ENCODE data around the gene CHST14.
A peak's percentile ranks its signal among the peaks of the same experiment; 100 is the strongest.

CHST14 gene

DNA sequence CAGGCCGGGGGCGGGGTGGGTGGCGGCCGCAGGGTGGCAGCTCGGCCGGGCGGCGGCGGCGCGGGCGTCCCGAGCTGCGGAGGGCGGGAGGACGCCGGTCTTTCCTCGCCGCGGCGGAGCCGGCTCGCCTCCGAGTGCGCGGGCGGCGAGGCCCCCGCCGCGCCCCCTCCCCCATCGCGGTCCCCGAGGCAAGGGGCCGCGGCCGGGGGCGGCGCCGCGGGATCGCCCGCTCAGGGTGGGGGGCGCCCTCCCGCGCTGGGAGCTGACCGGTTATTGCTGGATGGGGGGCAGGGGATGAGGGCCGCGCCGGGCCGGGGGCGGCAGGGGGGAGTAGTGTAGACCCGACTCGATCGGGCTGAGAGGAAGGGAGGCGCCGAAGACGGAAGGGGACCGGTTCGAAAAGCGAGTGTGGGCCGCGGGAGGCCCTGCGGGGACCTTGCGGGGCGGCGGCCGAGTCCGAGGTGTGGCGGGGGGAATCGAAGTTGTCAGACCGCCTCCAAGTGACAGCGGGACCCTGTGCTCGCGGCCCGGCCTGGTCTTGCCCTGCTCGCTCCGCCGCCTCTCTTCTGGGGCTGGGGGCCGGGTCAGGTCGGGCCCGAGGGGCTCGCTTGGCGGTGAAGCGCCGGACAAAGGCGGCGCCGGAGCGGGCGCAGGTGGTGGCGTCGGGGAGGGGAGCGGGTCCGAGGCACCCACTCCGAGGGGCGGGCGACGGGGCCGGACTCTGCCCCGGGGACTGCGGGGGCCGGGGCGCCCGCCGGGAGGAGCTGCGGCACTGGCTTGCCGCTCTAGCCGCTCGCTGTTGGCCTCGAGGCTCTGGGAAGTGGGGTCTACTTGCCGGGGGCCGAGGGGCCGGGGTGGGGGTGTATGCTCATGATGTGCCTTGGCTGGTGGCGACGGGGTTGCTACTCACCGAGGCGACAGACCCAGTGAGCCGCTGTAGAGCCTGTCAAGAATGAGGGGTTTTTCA, 28.9 kb upstream of the CHST14 start:
- Histone ChIP-seq H3K9me3 (ENCODE audit: control insufficient read depth, low read length) (no peaks in the 10 kb centered on the region), H3K27ac (ENCODE audit: insufficient read depth, low read length, poor library complexity, severe bottlenecking) (peak overlapping the region; percentile 43), H3K36me3 (ENCODE audit: control insufficient read depth, insufficient read depth, low read length) (no peaks in the 10 kb centered on the region), H3K4me3 (ENCODE audit: insufficient read depth, low read depth, low read length, poor library complexity, severe bottlenecking) (peak overlapping the region; percentile 68), H3K4me1 (ENCODE audit: control insufficient read depth, insufficient read depth, low read length, poor library complexity, severe bottlenecking) (peaks cover 35% of the 10 kb centered on the region), H3K27me3 (replicated peaks; ENCODE audit: control insufficient read depth, insufficient read depth, low read length, poor library complexity, severe bottlenecking) (peaks cover 7% of the 10 kb centered on the region)
- DNase-seq = no peak

DNA sequence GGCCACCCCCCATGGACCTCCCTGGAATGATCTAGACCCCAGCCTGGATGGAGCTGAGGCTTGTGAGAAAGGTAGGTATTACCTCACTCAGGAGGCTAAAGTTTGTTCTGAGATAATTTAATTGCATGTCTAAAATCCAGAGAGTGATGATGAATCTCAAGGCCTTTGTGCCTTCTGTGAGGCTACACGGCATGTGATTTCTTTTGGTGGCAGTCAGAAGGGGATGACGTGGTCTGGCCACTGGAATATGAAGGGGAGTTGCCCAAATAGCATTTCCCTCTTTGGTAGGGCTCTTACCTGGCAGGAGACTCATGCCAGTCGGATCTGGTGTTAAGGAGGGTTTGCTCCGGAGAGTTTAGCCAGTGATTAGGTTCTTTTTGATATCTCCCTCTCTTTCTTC, 27.5 kb upstream of the CHST14 start:
- H3K36me3 ChIP-seq (ENCODE audit: control insufficient read depth, insufficient read depth, low read length) = no peaks in the 10 kb centered on the region
- H3K4me3 ChIP-seq (ENCODE audit: insufficient read depth, low read depth, low read length, poor library complexity, severe bottlenecking) = no peak overlapping the region
- peaks cover 27% of the 10 kb centered on the region for H3K4me1 ChIP-seq (ENCODE audit: control insufficient read depth, insufficient read depth, low read length, poor library complexity, severe bottlenecking)
- H3K27me3 ChIP-seq (replicated peaks; ENCODE audit: control insufficient read depth, insufficient read depth, low read length, poor library complexity, severe bottlenecking) = no peaks in the 10 kb centered on the region
- DNase-seq = no peak
- H3K27ac ChIP-seq (ENCODE audit: insufficient read depth, low read length, poor library complexity, severe bottlenecking) = no peak overlapping the region
- no peaks in the 10 kb centered on the region for H3K9me3 ChIP-seq (ENCODE audit: control insufficient read depth, low read length)

- Histone ChIP-seq H3K36me3 (ENCODE audit: control insufficient read depth, insufficient read depth, low read length) (no peaks in the 10 kb centered on the region), H3K27ac (ENCODE audit: insufficient read depth, low read length, poor library complexity, severe bottlenecking) (no peak overlapping the region), H3K9me3 (ENCODE audit: control insufficient read depth, low read length) (no peaks in the 10 kb centered on the region), H3K4me1 (ENCODE audit: control insufficient read depth, insufficient read depth, low read length, poor library complexity, severe bottlenecking) (peaks cover 27% of the 10 kb centered on the region), H3K27me3 (replicated peaks; ENCODE audit: control insufficient read depth, insufficient read depth, low read length, poor library complexity, severe bottlenecking) (no peaks in the 10 kb centered on the region), H3K4me3 (ENCODE audit: insufficient read depth, low read depth, low read length, poor library complexity, severe bottlenecking) (no peak overlapping the region)
- DNase-seq = no peak
Measured at GRCh38 chr15:40443846-40444245, 26.9 kb upstream of the CHST14 start.

DNA sequence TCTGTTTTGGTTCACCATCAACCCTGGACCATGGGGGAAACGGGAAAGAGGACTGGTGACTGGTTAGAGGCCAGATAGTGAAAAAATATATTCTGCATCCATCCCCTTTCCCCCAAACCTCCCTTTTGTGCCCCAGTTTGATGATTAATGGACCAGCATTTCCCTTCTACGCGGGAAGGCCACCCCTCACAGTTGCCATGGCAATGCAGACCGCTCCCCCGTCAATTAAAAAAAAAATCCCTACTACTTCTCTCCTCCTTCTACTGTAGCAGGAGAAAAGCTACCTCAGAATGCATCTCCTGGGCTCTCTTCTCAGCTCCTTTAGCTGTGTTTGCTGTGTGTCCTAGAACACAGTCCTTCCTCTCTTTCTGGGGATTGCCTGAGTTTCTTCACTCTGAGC, 26.0 kb upstream of the CHST14 start:
- Histone ChIP-seq H3K4me3 (ENCODE audit: insufficient read depth, low read depth, low read length, poor library complexity, severe bottlenecking) (no peak overlapping the region), H3K9me3 (ENCODE audit: control insufficient read depth, low read length) (no peaks in the 10 kb centered on the region), H3K27me3 (replicated peaks; ENCODE audit: control insufficient read depth, insufficient read depth, low read length, poor library complexity, severe bottlenecking) (no peaks in the 10 kb centered on the region), H3K4me1 (ENCODE audit: control insufficient read depth, insufficient read depth, low read length, poor library complexity, severe bottlenecking) (peaks cover 22% of the 10 kb centered on the region), H3K27ac (ENCODE audit: insufficient read depth, low read length, poor library complexity, severe bottlenecking) (no peak overlapping the region), H3K36me3 (ENCODE audit: control insufficient read depth, insufficient read depth, low read length) (no peaks in the 10 kb centered on the region)
- no peak for DNase-seq

GRCh38 chr15:40445421-40445922, 25.3 kb upstream of the CHST14 start:
- H3K36me3 ChIP-seq (ENCODE audit: control insufficient read depth, insufficient read depth, low read length) = no peaks in the 10 kb centered on the region
- DNase-seq = no peak
- no peaks in the 10 kb centered on the region for H3K9me3 ChIP-seq (ENCODE audit: control insufficient read depth, low read length)
- no peak overlapping the region for H3K27ac ChIP-seq (ENCODE audit: insufficient read depth, low read length, poor library complexity, severe bottlenecking)
- peaks cover 15% of the 10 kb centered on the region for H3K4me1 ChIP-seq (ENCODE audit: control insufficient read depth, insufficient read depth, low read length, poor library complexity, severe bottlenecking)
- H3K4me3 ChIP-seq (ENCODE audit: insufficient read depth, low read depth, low read length, poor library complexity, severe bottlenecking) = no peak overlapping the region
- H3K27me3 ChIP-seq (replicated peaks; ENCODE audit: control insufficient read depth, insufficient read depth, low read length, poor library complexity, severe bottlenecking) = no peaks in the 10 kb centered on the region

GRCh38 chr15:40446144-40446543, 24.6 kb upstream of the CHST14 start:
- no peaks in the 10 kb centered on the region for H3K9me3 ChIP-seq (ENCODE audit: control insufficient read depth, low read length)
- no peak for DNase-seq
- H3K27ac ChIP-seq (ENCODE audit: insufficient read depth, low read length, poor library complexity, severe bottlenecking) = no peak overlapping the region
- no peaks in the 10 kb centered on the region for H3K27me3 ChIP-seq (replicated peaks; ENCODE audit: control insufficient read depth, insufficient read depth, low read length, poor library complexity, severe bottlenecking)
- no peaks in the 10 kb centered on the region for H3K36me3 ChIP-seq (ENCODE audit: control insufficient read depth, insufficient read depth, low read length)
- H3K4me1 ChIP-seq (ENCODE audit: control insufficient read depth, insufficient read depth, low read length, poor library complexity, severe bottlenecking) = peaks cover 16% of the 10 kb centered on the region
- H3K4me3 ChIP-seq (ENCODE audit: insufficient read depth, low read depth, low read length, poor library complexity, severe bottlenecking) = no peak overlapping the region

DNA sequence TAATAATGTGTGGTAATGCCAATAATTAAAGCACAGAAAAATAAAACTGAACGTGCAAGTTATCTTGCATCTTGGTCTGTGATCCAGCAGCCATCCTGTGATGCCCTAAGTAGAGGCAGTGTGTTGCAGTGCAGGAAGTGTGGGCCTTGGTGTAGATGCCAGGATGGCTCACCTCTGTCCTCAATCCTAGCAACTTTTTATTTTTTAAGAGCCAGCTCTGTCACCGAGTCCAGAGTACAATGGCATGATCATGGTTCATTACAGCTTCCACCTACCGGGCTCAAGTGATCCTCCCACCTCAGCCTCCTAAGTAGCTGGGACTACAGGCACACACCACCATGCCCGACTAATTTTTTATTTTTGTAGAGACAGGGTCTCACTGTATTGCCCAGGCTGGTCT, 22.4 kb upstream of the CHST14 start:
- H3K4me1 ChIP-seq (ENCODE audit: control insufficient read depth, insufficient read depth, low read length, poor library complexity, severe bottlenecking) = peaks cover 27% of the 10 kb centered on the region
- H3K9me3 ChIP-seq (ENCODE audit: control insufficient read depth, low read length) = no peaks in the 10 kb centered on the region
- H3K4me3 ChIP-seq (ENCODE audit: insufficient read depth, low read depth, low read length, poor library complexity, severe bottlenecking) = no peak overlapping the region
- no peak for DNase-seq
- no peak overlapping the region for H3K27ac ChIP-seq (ENCODE audit: insufficient read depth, low read length, poor library complexity, severe bottlenecking)
- no peaks in the 10 kb centered on the region for H3K36me3 ChIP-seq (ENCODE audit: control insufficient read depth, insufficient read depth, low read length)
- H3K27me3 ChIP-seq (replicated peaks; ENCODE audit: control insufficient read depth, insufficient read depth, low read length, poor library complexity, severe bottlenecking) = no peaks in the 10 kb centered on the region

DNA sequence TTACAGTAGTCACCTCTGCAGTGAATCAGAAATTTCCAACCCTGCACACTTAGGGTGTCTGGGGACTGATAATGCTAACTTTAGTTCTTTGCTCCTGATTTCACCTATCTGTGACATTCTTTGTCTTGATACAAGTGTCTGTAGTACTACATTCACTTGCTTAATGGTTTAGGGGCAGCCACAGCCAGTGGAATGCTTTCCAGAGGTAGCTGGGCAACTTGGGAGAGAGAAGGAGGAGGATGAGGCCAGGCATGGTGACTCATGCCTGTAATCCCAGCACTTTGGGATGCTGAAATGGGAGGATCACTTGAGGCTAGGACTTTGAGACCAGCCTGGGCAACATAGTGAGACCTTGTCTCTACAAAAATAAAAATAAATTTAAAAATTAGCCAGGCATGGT, 21.5 kb upstream of the CHST14 start:
- Histone ChIP-seq H3K27me3 (replicated peaks; ENCODE audit: control insufficient read depth, insufficient read depth, low read length, poor library complexity, severe bottlenecking) (no peaks in the 10 kb centered on the region), H3K27ac (ENCODE audit: insufficient read depth, low read length, poor library complexity, severe bottlenecking) (no peak overlapping the region), H3K9me3 (ENCODE audit: control insufficient read depth, low read length) (no peaks in the 10 kb centered on the region), H3K4me1 (ENCODE audit: control insufficient read depth, insufficient read depth, low read length, poor library complexity, severe bottlenecking) (peaks cover 29% of the 10 kb centered on the region), H3K4me3 (ENCODE audit: insufficient read depth, low read depth, low read length, poor library complexity, severe bottlenecking) (no peak overlapping the region), H3K36me3 (ENCODE audit: control insufficient read depth, insufficient read depth, low read length) (no peaks in the 10 kb centered on the region)
- DNase-seq = no peak

DNA sequence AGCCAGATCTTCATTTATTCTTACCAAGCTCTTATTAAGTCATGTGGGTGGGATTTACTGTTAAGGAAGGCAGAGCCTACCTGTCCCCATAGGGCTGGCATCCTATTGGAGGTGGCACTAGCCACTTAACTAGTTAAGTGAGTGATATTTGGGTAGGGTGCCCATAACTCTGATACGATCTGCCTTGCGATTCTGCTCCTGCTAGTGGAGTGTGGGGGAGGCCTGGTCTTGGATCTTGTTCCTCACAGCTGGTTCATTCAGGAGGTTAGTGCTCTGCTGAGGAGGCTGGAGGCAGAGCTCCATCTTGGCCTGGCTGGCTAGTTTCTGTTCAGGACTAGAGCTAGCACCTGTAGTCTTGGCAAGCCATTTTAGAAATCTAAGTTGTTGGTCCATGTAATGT, 20.7 kb upstream of the CHST14 start:
- no peak for DNase-seq
- H3K27ac ChIP-seq (ENCODE audit: insufficient read depth, low read length, poor library complexity, severe bottlenecking) = no peak overlapping the region
- no peaks in the 10 kb centered on the region for H3K27me3 ChIP-seq (replicated peaks; ENCODE audit: control insufficient read depth, insufficient read depth, low read length, poor library complexity, severe bottlenecking)
- H3K36me3 ChIP-seq (ENCODE audit: control insufficient read depth, insufficient read depth, low read length) = no peaks in the 10 kb centered on the region
- H3K9me3 ChIP-seq (ENCODE audit: control insufficient read depth, low read length) = no peaks in the 10 kb centered on the region
- peaks cover 36% of the 10 kb centered on the region for H3K4me1 ChIP-seq (ENCODE audit: control insufficient read depth, insufficient read depth, low read length, poor library complexity, severe bottlenecking)
- H3K4me3 ChIP-seq (ENCODE audit: insufficient read depth, low read depth, low read length, poor library complexity, severe bottlenecking) = no peak overlapping the region

DNA sequence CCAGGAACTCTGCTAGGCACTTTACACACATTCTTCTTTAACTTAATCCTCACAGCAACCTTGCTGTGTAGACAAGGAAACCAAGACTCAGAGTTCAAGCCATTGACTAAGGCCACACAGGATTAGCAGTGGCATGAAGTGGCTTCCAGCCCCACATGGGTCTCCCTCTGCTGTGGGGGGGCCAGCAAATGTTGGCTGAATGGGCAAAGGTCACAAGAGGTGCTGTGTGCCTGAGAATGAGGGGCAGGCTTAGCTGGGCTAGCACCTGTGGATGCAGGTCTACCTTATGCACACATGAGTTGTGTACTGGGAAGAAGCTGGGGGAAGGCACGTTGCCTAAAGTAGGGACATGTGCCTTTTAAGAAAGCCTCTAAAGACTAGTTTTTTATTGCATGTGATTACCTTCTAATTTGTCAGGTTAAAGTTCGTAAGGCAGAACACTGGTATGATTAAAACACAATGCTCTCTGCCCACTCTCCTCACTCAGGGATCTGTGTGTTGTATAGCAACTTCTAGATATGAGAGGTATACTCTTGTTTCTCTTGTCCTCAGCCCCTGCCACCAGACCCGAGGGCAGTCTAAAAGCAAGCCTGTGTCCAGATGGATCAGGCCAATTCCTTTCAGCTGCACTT, 19.1 kb upstream of the CHST14 start:
- H3K27ac ChIP-seq (ENCODE audit: insufficient read depth, low read length, poor library complexity, severe bottlenecking) = peak overlapping the region; percentile 20
- no peaks in the 10 kb centered on the region for H3K27me3 ChIP-seq (replicated peaks; ENCODE audit: control insufficient read depth, insufficient read depth, low read length, poor library complexity, severe bottlenecking)
- DNase-seq = no peak
- no peaks in the 10 kb centered on the region for H3K9me3 ChIP-seq (ENCODE audit: control insufficient read depth, low read length)
- H3K4me3 ChIP-seq (ENCODE audit: insufficient read depth, low read depth, low read length, poor library complexity, severe bottlenecking) = no peak overlapping the region
- peaks cover 52% of the 10 kb centered on the region for H3K4me1 ChIP-seq (ENCODE audit: control insufficient read depth, insufficient read depth, low read length, poor library complexity, severe bottlenecking)
- no peaks in the 10 kb centered on the region for H3K36me3 ChIP-seq (ENCODE audit: control insufficient read depth, insufficient read depth, low read length)
